ENCODE measurements around the gene ASPG.

Gene ASPG

GRCh38 chr14:104107611-104108569 is 22.4 kb downstream of the ASPG start:
- H3K27ac ChIP-seq (ENCODE audit: low read depth, low read length): no peak overlapping the region
- no peaks in the 10 kb centered on the region; the same call in 1 of the 2 replicates for H3K27me3 ChIP-seq (ENCODE audit: control insufficient read depth, insufficient read depth, low read length)
- no peaks in the 10 kb centered on the region for H3K9me3 ChIP-seq (ENCODE audit: control insufficient read depth, insufficient read depth, low read depth, low read length)
- peaks cover 12% of the 10 kb centered on the region for H3K4me1 ChIP-seq (ENCODE audit: control insufficient read depth, insufficient read depth, low read length)
- H3K9ac ChIP-seq (ENCODE audit: low read length): no peak overlapping the region
- H3K36me3 ChIP-seq (ENCODE audit: control insufficient read depth, insufficient read depth, low read length): no peaks in the 10 kb centered on the region
- H3K4me3 ChIP-seq (ENCODE audit: low read depth, low read length): no peak overlapping the region

DNA sequence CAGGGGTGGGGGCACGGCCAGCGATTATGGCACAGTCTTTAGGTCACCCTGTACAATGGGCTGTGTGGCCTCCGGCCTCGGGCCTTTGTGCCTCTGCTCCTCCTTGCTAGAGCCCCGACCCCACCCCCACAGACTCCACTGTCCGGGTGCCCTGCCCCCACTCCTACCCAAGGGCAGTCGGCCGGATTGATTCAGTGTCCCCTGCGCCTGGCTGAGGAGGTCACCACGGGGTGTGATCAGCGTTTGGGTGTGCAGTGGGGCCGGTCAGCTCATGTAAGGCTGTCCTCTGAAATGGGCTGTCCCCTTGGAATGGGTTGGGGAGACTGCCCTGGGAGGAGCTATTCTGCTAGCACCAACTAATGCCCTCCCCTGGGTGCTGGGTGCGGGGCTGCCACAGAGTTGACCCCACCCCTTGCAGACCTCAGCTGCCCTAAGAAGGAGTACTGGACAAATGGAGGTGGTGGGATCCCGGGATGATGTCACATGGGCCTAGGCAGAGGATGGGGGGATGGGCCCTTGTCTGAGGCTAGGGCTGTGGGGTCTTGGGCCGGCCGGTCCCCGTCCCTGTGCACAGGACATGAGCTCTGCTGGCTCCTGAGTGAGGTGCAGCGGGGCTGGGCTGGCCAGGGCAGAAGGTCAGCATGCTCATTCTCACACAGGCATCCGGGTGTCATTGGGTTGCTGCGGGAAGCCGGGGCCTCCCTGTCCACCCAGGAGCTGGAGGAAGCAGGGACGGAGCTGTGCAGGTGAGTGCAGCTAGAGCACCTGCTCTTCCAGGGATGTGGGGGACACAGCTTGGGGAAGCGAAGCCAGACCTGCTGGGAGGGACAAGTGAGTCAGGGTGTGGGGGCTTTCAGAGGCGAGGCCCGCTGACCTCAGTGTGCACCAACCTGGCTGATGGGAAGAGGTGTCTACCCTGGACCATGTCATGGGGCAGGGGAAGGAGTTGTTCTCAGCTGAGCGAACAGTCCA is 23.4 kb downstream of the ASPG start:
- Histone ChIP-seq H3K4me1 (ENCODE audit: control insufficient read depth, insufficient read depth, low read length) (peaks cover 12% of the 10 kb centered on the region), H3K27me3 (ENCODE audit: control insufficient read depth, insufficient read depth, low read length) (peaks cover 3% of the 10 kb centered on the region; the same call in 1 of the 2 replicates), H3K27ac (ENCODE audit: low read depth, low read length) (no peak overlapping the region), H3K4me3 (ENCODE audit: low read depth, low read length) (no peak overlapping the region), H3K36me3 (ENCODE audit: control insufficient read depth, insufficient read depth, low read length) (no peaks in the 10 kb centered on the region), H3K9ac (ENCODE audit: low read length) (no peak overlapping the region), H3K9me3 (ENCODE audit: control insufficient read depth, insufficient read depth, low read depth, low read length) (no peaks in the 10 kb centered on the region)

DNA sequence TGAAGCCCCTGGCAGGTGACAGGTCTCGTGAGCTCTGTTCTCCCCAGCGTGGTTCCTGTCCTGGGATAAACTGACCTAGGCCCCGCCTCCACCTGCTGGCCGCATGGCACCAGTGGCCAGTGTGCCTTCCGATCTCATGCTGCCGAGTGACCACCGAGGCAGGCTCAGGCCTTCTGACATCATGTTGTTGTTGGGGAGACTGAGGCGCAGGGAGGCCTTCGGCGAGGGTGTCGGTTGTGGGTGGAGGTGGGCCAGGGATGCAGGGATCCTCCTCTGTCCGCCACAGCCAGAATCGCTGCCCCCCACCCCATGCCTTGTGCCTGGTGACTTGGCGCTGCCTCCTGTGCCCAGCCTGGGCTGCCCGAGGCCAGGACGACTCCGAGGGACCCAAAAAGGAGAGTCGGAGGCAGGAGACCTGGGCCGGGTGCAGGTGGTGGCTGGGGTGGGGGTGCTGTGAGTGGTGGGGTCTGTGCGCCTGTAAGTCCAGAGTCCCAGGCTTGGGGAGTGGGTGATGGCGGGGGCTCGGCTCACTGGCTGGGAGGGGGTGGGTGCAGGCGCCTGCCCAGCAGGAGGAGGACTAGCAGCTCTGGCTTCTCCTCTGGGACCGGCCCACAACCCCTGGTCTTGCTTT is 24.3 kb downstream of the ASPG start:
- Histone ChIP-seq H3K4me1 (ENCODE audit: control insufficient read depth, insufficient read depth, low read length) (peaks cover 12% of the 10 kb centered on the region), H3K4me3 (ENCODE audit: low read depth, low read length) (no peak overlapping the region), H3K27me3 (ENCODE audit: control insufficient read depth, insufficient read depth, low read length) (peaks cover 13% of the 10 kb centered on the region), H3K36me3 (ENCODE audit: control insufficient read depth, insufficient read depth, low read length) (no peaks in the 10 kb centered on the region), H3K27ac (ENCODE audit: low read depth, low read length) (no peak overlapping the region), H3K9me3 (ENCODE audit: control insufficient read depth, insufficient read depth, low read depth, low read length) (no peaks in the 10 kb centered on the region), H3K9ac (ENCODE audit: low read length) (no peak overlapping the region)

DNA sequence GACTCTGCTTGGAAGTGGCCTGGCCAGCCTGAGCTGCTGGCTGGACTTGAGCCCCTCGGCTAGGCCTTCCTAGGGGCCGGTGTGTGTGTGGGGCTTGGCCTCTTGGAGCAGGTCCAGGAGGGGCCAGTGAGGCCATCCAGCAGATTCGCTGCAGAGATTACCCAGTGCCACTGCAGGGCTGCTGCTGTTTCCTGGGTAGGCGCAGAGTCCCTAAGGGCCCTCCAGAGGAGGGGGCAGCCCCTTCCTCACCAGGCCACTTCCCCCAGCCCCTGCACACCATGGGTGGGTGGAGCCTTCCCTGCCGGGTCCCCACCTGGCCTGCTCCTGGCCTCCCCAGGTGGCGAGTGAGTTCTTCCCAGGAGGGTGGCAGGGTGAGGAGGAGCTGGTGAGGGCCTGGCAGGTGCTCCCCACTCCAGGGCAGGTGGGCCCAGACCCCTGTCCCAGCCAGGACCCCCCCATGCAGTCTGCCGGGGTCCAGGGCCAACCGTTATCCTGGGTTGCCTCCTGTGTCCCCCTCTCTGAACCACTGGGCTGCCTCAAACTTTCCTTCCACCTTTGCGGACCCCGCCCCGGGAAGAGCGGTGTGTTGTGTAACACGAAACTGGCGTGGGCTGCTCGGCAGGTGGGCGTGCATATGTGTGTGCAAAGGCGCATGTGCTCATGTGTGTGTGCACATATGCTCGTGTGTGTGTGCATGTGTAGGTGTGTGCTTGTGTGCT is 25.1 kb downstream of the ASPG start:
- peaks cover 12% of the 10 kb centered on the region for H3K4me1 ChIP-seq (ENCODE audit: control insufficient read depth, insufficient read depth, low read length)
- H3K27me3 ChIP-seq (ENCODE audit: control insufficient read depth, insufficient read depth, low read length): peaks cover 21% of the 10 kb centered on the region
- H3K9ac ChIP-seq (ENCODE audit: low read length): no peak overlapping the region
- H3K9me3 ChIP-seq (ENCODE audit: control insufficient read depth, insufficient read depth, low read depth, low read length): no peaks in the 10 kb centered on the region
- H3K27ac ChIP-seq (ENCODE audit: low read depth, low read length): no peak overlapping the region
- H3K4me3 ChIP-seq (ENCODE audit: low read depth, low read length): no peak overlapping the region
- no peaks in the 10 kb centered on the region for H3K36me3 ChIP-seq (ENCODE audit: control insufficient read depth, insufficient read depth, low read length)

GRCh38 chr14:104111301-104112112 is 26.0 kb downstream of the ASPG start:
- Histone ChIP-seq H3K9ac (ENCODE audit: low read length) (no peak overlapping the region), H3K27me3 (ENCODE audit: control insufficient read depth, insufficient read depth, low read length) (peaks cover 29% of the 10 kb centered on the region), H3K36me3 (ENCODE audit: control insufficient read depth, insufficient read depth, low read length) (no peaks in the 10 kb centered on the region), H3K4me1 (ENCODE audit: control insufficient read depth, insufficient read depth, low read length) (peaks cover 12% of the 10 kb centered on the region), H3K9me3 (ENCODE audit: control insufficient read depth, insufficient read depth, low read depth, low read length) (no peaks in the 10 kb centered on the region), H3K4me3 (ENCODE audit: low read depth, low read length) (no peak overlapping the region), H3K27ac (ENCODE audit: low read depth, low read length) (no peak overlapping the region)

GRCh38 chr14:104112113-104112505 is 26.6 kb downstream of the ASPG start:
- H3K27me3 ChIP-seq (ENCODE audit: control insufficient read depth, insufficient read depth, low read length): peaks cover 35% of the 10 kb centered on the region
- no peak overlapping the region for H3K9ac ChIP-seq (ENCODE audit: low read length)
- H3K9me3 ChIP-seq (ENCODE audit: control insufficient read depth, insufficient read depth, low read depth, low read length): no peaks in the 10 kb centered on the region
- H3K27ac ChIP-seq (ENCODE audit: low read depth, low read length): no peak overlapping the region
- no peak overlapping the region for H3K4me3 ChIP-seq (ENCODE audit: low read depth, low read length)
- peaks cover 12% of the 10 kb centered on the region for H3K4me1 ChIP-seq (ENCODE audit: control insufficient read depth, insufficient read depth, low read length)
- H3K36me3 ChIP-seq (ENCODE audit: control insufficient read depth, insufficient read depth, low read length): no peaks in the 10 kb centered on the region

- Histone ChIP-seq H3K4me1 (ENCODE audit: control insufficient read depth, insufficient read depth, low read length) (peaks cover 10% of the 10 kb centered on the region), H3K9ac (ENCODE audit: low read length) (no peak overlapping the region), H3K4me3 (ENCODE audit: low read depth, low read length) (no peak overlapping the region), H3K27ac (ENCODE audit: low read depth, low read length) (no peak overlapping the region), H3K27me3 (ENCODE audit: control insufficient read depth, insufficient read depth, low read length) (peaks cover 43% of the 10 kb centered on the region), H3K9me3 (ENCODE audit: control insufficient read depth, insufficient read depth, low read depth, low read length) (no peaks in the 10 kb centered on the region), H3K36me3 (ENCODE audit: control insufficient read depth, insufficient read depth, low read length) (no peaks in the 10 kb centered on the region)
Observed at GRCh38 chr14:104112609-104113571, 27.4 kb downstream of the ASPG start.

DNA sequence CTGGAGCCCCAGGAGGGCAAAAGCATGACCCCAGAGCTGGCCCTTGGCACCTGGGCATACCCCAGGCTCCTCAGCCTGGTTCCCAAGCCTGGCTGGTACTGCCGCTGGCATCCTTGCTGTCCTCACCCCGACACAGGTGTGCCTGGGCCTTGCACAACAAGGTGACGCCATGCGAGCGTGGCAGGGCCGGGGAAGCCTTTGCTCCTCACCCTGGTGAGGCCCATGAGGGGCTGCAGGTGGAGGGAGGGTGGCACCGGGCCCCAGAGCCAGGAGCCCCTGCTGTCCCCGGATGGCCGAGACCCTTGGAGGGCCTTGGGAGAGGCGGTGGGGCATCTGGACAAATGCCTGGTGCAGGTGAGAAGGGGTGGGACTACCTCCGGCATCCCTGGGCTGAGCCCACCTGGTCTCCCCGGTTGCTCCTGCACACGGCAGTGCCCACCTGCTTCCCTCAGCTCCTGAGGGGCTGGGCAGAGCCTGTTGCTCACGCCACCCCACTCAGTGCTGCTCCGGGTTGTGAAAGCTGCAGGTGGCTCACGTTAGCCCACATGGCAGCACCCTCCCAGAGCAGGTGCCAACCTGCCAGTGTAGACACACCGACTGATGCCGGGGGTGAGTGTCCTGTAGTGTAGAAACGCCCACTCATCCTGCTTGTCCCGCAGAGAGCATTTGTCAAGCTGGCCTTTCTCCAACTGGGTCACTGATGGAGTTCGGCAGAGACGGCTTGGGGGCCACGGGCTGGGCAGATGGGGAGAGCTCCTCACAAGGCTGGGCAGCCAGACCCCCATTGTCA is 28.3 kb downstream of the ASPG start:
- H3K27ac ChIP-seq (ENCODE audit: low read depth, low read length): no peak overlapping the region
- H3K4me1 ChIP-seq (ENCODE audit: control insufficient read depth, insufficient read depth, low read length): peaks cover 2% of the 10 kb centered on the region; the same call in 1 of the 2 replicates
- no peaks in the 10 kb centered on the region for H3K9me3 ChIP-seq (ENCODE audit: control insufficient read depth, insufficient read depth, low read depth, low read length)

More for the DNA sequence above, 28.3 kb downstream of the ASPG start:
- H3K4me3 ChIP-seq (ENCODE audit: low read depth, low read length): no peak overlapping the region
- H3K27me3 ChIP-seq (ENCODE audit: control insufficient read depth, insufficient read depth, low read length): peaks cover 52% of the 10 kb centered on the region
- H3K36me3 ChIP-seq (ENCODE audit: control insufficient read depth, insufficient read depth, low read length): no peaks in the 10 kb centered on the region
- H3K9ac ChIP-seq (ENCODE audit: low read length): no peak overlapping the region
